LNCAP (cell line): ENCODE data around the gene PTCD1.

Source experiments
- CTCF ChIP-seq: fragments of 450-650 bp; IDR thresholded peaks from 2 replicates; pipeline ENCODE4 v1.5.1; 2017; ENCODE audit warnings: mild to moderate bottlenecking

The PTCD1 gene

GRCh38 chr7:99457050-99457649 lies 18.6 kb upstream of the PTCD1 start:
- no peak for TF ChIP-seq CTCF

- no peak for TF ChIP-seq CTCF
Observed at GRCh38 chr7:99456288-99456687, 17.7 kb upstream of the PTCD1 start.

GRCh38 chr7:99455874-99456273 lies 17.3 kb upstream of the PTCD1 start:
- TF ChIP-seq CTCF = no peak

- no peak for TF ChIP-seq CTCF
Observed at GRCh38 chr7:99453105-99453504, 14.5 kb upstream of the PTCD1 start.

- TF ChIP-seq CTCF = no peak
Observed at GRCh38 chr7:99452541-99452940, 13.9 kb upstream of the PTCD1 start.

- no peak for TF ChIP-seq CTCF
Observed at GRCh38 chr7:99451936-99452335, 13.3 kb upstream of the PTCD1 start.

- TF ChIP-seq CTCF = no peak
Observed at GRCh38 chr7:99449326-99449725, 10.7 kb upstream of the PTCD1 start.

GRCh38 chr7:99448855-99449254 lies 10.3 kb upstream of the PTCD1 start:
- no peak for TF ChIP-seq CTCF
